Esophagus muscularis mucosa (tissue), 4 donors: ENCODE data around the gene NUTF2.

Source experiments
- EP300 ChIP-seq: sonication (generic); formaldehyde crosslinking; IDR thresholded peaks from one replicate; pipeline ENCODE4 v1.6.1; 2017; ENCODE audit warnings: antibody characterized with exemption
- POLR2A ChIP-seq: fragments of 450-650 bp; IDR thresholded peaks from one replicate; pipeline ENCODE4 v1.6.1; 2017; ENCODE audit warnings: antibody characterized with exemption, moderate library complexity, mild to moderate bottlenecking, low read depth
- TF ChIP-seq, protein P1 (sequence below), 3 experiments: fragments of 200-600 bp in 2 of 3; fragments of 450-650 bp in 1 of 3; sonication (generic) in 2 of 3; IDR thresholded peaks; one replicate each; pipeline ENCODE4 v1.5.1; 2017 to 2019; ENCODE audit warnings: antibody characterized with exemption in 3 of 3, mild to moderate bottlenecking in 2 of 3, moderate library complexity in 1 of 3

DNA sequence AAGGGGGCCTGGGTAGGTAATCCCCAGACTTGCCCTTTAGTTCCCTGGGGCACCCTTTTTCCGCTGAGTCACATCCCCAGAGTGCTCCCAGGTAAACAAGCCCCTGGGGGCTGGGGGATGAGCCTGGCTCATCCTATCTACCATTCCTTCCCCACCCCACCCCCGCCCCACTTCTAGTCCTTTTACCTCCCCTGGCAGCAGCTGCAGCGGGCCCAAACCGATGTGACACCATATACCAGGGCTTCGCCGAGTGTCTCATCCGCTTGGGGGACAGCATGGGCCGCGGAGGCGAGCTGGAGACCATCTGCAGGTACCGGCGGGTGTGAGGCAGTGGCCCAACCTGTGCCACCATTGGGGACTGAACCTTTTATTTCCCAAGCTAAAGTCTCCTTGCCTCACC is 38.8 kb downstream of the NUTF2 start:
- TF ChIP-seq POLR2A = no peak
- TF ChIP-seq, protein P1, sequence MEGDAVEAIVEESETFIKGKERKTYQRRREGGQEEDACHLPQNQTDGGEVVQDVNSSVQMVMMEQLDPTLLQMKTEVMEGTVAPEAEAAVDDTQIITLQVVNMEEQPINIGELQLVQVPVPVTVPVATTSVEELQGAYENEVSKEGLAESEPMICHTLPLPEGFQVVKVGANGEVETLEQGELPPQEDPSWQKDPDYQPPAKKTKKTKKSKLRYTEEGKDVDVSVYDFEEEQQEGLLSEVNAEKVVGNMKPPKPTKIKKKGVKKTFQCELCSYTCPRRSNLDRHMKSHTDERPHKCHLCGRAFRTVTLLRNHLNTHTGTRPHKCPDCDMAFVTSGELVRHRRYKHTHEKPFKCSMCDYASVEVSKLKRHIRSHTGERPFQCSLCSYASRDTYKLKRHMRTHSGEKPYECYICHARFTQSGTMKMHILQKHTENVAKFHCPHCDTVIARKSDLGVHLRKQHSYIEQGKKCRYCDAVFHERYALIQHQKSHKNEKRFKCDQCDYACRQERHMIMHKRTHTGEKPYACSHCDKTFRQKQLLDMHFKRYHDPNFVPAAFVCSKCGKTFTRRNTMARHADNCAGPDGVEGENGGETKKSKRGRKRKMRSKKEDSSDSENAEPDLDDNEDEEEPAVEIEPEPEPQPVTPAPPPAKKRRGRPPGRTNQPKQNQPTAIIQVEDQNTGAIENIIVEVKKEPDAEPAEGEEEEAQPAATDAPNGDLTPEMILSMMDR (IDR thresholded peaks at IDR 0.05) = no peak
- TF ChIP-seq EP300 = no peak
